SK-N-SH (cell line): ENCODE data around the gene MFSD8. TPM values are rescaled to one million over a fixed set of nuclear protein-coding genes. Genes with fewer than 3 reads are reported as not detected.

Source experiments
- CTCF ChIA-PET: fragments of 300-600, 350-600 bp; formaldehyde crosslinking; extraction: SDS; loops from one replicate; lab custom pipeline; 2021; lab: Yijun Ruan, JAX
- POLR2A ChIA-PET: fragments of 350-600 bp; sonication (Branson Sonifier 250); formaldehyde crosslinking; extraction: SDS; loops from one replicate; lab custom pipeline; 2020; ENCODE audit warnings: antibody characterized with exemption, inconsistent platforms; lab: Yijun Ruan, JAX
- DNase-seq: peaks from one replicate; pipeline ENCODE4 v3.0.0; 2012
- H2AFZ ChIP-seq: fragments of 200-600 bp; sonication (generic); 2 replicates; pipeline ENCODE4 v1.8.1; 2016; ENCODE audit warnings: antibody characterized with exemption, mild to moderate bottlenecking, low read depth
- H3F3A ChIP-seq: fragments of 200-600 bp; sonication (generic); replicated peaks from 2 replicates; pipeline ENCODE3; 2016; ENCODE audit warnings: antibody characterized with exemption, mild to moderate bottlenecking; ENCODE audit not compliant: insufficient read depth
- H3K27ac ChIP-seq, 2 experiments: fragments of 200-500 bp in 1 of 2; fragments of 200-600 bp in 1 of 2; sonication (Bioruptor generic) in 1 of 2; sonication (generic), shearing (Covaris generic) in 1 of 2; 2 replicates each; pipeline versions ENCODE4 v1.5.1 to v1.6.1; 2014 to 2016; ENCODE audit warnings: low read depth in 2 of 2, inconsistent platforms in 1 of 2, low read length in 1 of 2, mild to moderate bottlenecking in 1 of 2, mixed read lengths in 1 of 2
- H3K27me3 ChIP-seq: fragments of 200-600 bp; sonication (generic), shearing (Covaris generic); 2 replicates; pipeline ENCODE4 v1.6.1; 2016; ENCODE audit warnings: mixed run types; ENCODE audit not compliant: insufficient read depth
- H3K36me3 ChIP-seq, 2 experiments: fragments of 200-500 bp in 1 of 2; fragments of 200-600 bp in 1 of 2; sonication (Bioruptor generic) in 1 of 2; sonication (generic) in 1 of 2; replicated peaks in 1 of 2; 2 replicates each; pipeline versions ENCODE3 to v1.5.1; 2014 to 2016; ENCODE audit warnings: low read length in 1 of 2, mild to moderate bottlenecking in 1 of 2; ENCODE audit not compliant: insufficient read depth in 2 of 2, control insufficient read depth in 1 of 2
- H3K4me1 ChIP-seq, 2 experiments: fragments of 200-500 bp in 1 of 2; fragments of 200-600 bp in 1 of 2; sonication (Bioruptor generic) in 1 of 2; sonication (generic), shearing (Covaris generic) in 1 of 2; 2 replicates each; pipeline versions ENCODE4 v1.5.1 to v1.6.1; 2014 to 2016; ENCODE audit warnings: low read depth in 1 of 2, low read length in 1 of 2, mixed run types in 1 of 2; ENCODE audit not compliant: insufficient read depth in 2 of 2, control insufficient read depth in 1 of 2
- H3K4me2 ChIP-seq: fragments of 200-600 bp; sonication (generic), shearing (Covaris generic); 2 replicates; pipeline ENCODE4 v1.6.1; 2017; ENCODE audit warnings: mixed run types
- H3K4me3 ChIP-seq, 2 experiments: fragments of 200-500 bp in 1 of 2; fragments of 200-600 bp in 1 of 2; sonication (Bioruptor generic) in 1 of 2; sonication (generic), shearing (Covaris generic) in 1 of 2; 2 replicates each; pipeline versions ENCODE4 v1.5.1 to v1.8.1; 2014 to 2016; ENCODE audit warnings: low read depth in 2 of 2, inconsistent platforms in 1 of 2, low read length in 1 of 2, mild to moderate bottlenecking in 1 of 2, mixed read lengths in 1 of 2, moderate library complexity in 1 of 2
- H3K79me2 ChIP-seq: fragments of 200-600 bp; sonication (generic); 2 replicates; pipeline ENCODE4 v1.8.1; 2017; ENCODE audit warnings: mild to moderate bottlenecking; ENCODE audit not compliant: insufficient read depth
- H3K9ac ChIP-seq: fragments of 200-600 bp; sonication (generic); 2 replicates; pipeline ENCODE4 v1.6.1; 2017; ENCODE audit warnings: mixed run types
- H3K9me2 ChIP-seq: fragments of 200-600 bp; sonication (generic); 2 replicates; pipeline ENCODE4 v1.6.1; 2017; ENCODE audit warnings: mixed run types
- H3K9me3 ChIP-seq: fragments of 200-600 bp; sonication (generic); 2 replicates; pipeline ENCODE4 v1.6.1; 2017; ENCODE audit warnings: mixed run types, mild to moderate bottlenecking, moderate library complexity
- H4K20me1 ChIP-seq: fragments of 200-600 bp; sonication (generic); 2 replicates; pipeline ENCODE4 v1.6.1; 2017; ENCODE audit warnings: mild to moderate bottlenecking, mixed run types; ENCODE audit not compliant: insufficient read depth
- CTCF ChIP-seq: fragments of 200-600 bp; sonication (generic); IDR thresholded peaks from 2 replicates; pipeline ENCODE4 v1.6.1; 2017; ENCODE audit warnings: antibody characterized with exemption, mild to moderate bottlenecking, moderate library complexity
- ELF1 ChIP-seq: IDR thresholded peaks from 2 replicates; pipeline ENCODE4 v1.4.0; 2012
- EP300 ChIP-seq, 2 experiments: IDR thresholded peaks; 2 replicates each; pipeline versions ENCODE4 v1.4.0 to v1.6.1; 2012; ENCODE audit warnings: borderline replicate concordance in 1 of 2, low read depth in 1 of 2, low read length in 1 of 2
- FOSL2 ChIP-seq: IDR thresholded peaks from 2 replicates; pipeline ENCODE4 v1.4.0; 2012; ENCODE audit warnings: low read depth, mild to moderate bottlenecking, moderate library complexity, borderline replicate concordance
- FOXJ3 ChIP-seq: sonication (generic); formaldehyde crosslinking; IDR thresholded peaks from 2 replicates; pipeline ENCODE4 v1.5.1; 2020; ENCODE audit warnings: mild to moderate bottlenecking, missing genetic modification reagents
- FOXM1 ChIP-seq: IDR thresholded peaks from 2 replicates; pipeline ENCODE4 v1.4.0; 2012; ENCODE audit warnings: low read depth, mild to moderate bottlenecking
- GATA2 ChIP-seq: sonication (generic); formaldehyde crosslinking; IDR thresholded peaks from 2 replicates; pipeline ENCODE4 v1.5.0; 2020; ENCODE audit warnings: mild to moderate bottlenecking, missing genetic modification reagents
- JUND ChIP-seq: IDR thresholded peaks from 2 replicates; pipeline ENCODE4 v1.4.0; 2012
- MEF2A ChIP-seq: IDR thresholded peaks from 2 replicates; pipeline ENCODE4 v1.4.0; 2012; ENCODE audit warnings: low read depth, borderline replicate concordance
- NFIC ChIP-seq: IDR thresholded peaks from 2 replicates; pipeline ENCODE4 v1.4.0; 2012; ENCODE audit warnings: borderline replicate concordance
- NRF1 ChIP-seq: IDR thresholded peaks from 2 replicates; pipeline ENCODE4 v1.6.1; 2012; ENCODE audit warnings: low read depth, mild to moderate bottlenecking, low read length
- POLR2AphosphoS5 ChIP-seq: IDR thresholded peaks from 2 replicates; pipeline ENCODE4 v1.6.1; 2012; ENCODE audit warnings: low read depth, low read length
- RCOR1 ChIP-seq: fragments of 150-350 bp; IDR thresholded peaks from 2 replicates; pipeline ENCODE4 v1.6.1; 2017; ENCODE audit warnings: antibody characterized with exemption, low read length
- REST ChIP-seq: IDR thresholded peaks from 2 replicates; pipeline ENCODE4 v1.6.1; 2012; ENCODE audit warnings: mild to moderate bottlenecking, low read depth, low read length, moderate library complexity
- RFX5 ChIP-seq: IDR thresholded peaks from 2 replicates; pipeline ENCODE4 v1.6.1; 2012; ENCODE audit warnings: mild to moderate bottlenecking, improper control_type of control experiment, low read length
- SIN3A ChIP-seq: IDR thresholded peaks from 2 replicates; pipeline ENCODE4 v1.6.1; 2012; ENCODE audit warnings: low read depth, mild to moderate bottlenecking, low read length, moderate library complexity, borderline replicate concordance
- SMC3 ChIP-seq: IDR thresholded peaks from 2 replicates; pipeline ENCODE4 v1.6.1; 2012; ENCODE audit warnings: low read depth, low read length, improper control_type of control experiment
- TAF1 ChIP-seq: IDR thresholded peaks from 2 replicates; pipeline ENCODE4 v1.6.1; 2012; ENCODE audit warnings: low read depth, mild to moderate bottlenecking, low read length, moderate library complexity, borderline replicate concordance
- TCF12 ChIP-seq: IDR thresholded peaks from 2 replicates; pipeline ENCODE4 v1.4.0; 2012
- TEAD4 ChIP-seq: IDR thresholded peaks from 2 replicates; pipeline ENCODE4 v1.4.0; 2012; ENCODE audit warnings: mild to moderate bottlenecking, borderline replicate concordance; ENCODE audit not compliant: insufficient read depth
- ZBTB33 ChIP-seq: IDR thresholded peaks from 2 replicates; pipeline ENCODE4 v1.4.0; 2012; ENCODE audit warnings: low read depth, borderline replicate concordance
- WGBS: methylation state at CpG from one replicate; pipeline ENCODE4 v1.1.6; 2017; ENCODE audit warnings: low lambda C conversion rate; 5-methylcytosine and 5-hydroxymethylcytosine counted together
- polyA plus RNA-seq, 3 experiments: library from polyadenylated mRNA; depleted of rRNA; stranded (reverse); fragments of >200 nt; gene quantifications; 2 replicates each; pipeline ENCODE4 v1.2.3, GENCODE V29; 2012
- TF ChIP-seq, protein P1 (sequence below): IDR thresholded peaks from 2 replicates; pipeline ENCODE4; 2012

Gene MFSD8, protein sequence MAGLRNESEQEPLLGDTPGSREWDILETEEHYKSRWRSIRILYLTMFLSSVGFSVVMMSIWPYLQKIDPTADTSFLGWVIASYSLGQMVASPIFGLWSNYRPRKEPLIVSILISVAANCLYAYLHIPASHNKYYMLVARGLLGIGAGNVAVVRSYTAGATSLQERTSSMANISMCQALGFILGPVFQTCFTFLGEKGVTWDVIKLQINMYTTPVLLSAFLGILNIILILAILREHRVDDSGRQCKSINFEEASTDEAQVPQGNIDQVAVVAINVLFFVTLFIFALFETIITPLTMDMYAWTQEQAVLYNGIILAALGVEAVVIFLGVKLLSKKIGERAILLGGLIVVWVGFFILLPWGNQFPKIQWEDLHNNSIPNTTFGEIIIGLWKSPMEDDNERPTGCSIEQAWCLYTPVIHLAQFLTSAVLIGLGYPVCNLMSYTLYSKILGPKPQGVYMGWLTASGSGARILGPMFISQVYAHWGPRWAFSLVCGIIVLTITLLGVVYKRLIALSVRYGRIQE
- 7.5 and 12.8 TPM in 2 replicates for polyA plus RNA-seq (2012; rRNA removed)
- polyA plus RNA-seq (2012; cell fraction: cytosol; rRNA removed), result 6.9 and 7.2 TPM in 2 replicates
- 12.4 and 41.0 TPM in 2 replicates for polyA plus RNA-seq (2012; cell fraction: nucleus; rRNA removed)

- Histone ChIP-seq H3K27me3 (no peaks in the 10 kb centered on the region), H3K4me2 (peak within 1 kb of the TSS; percentile 90), H2AFZ (peak within 1 kb of the TSS; percentile 99), H3K9ac (peak within 1 kb of the TSS; percentile 88), H3K36me3 (peaks cover 3 to 9% of the 10 kb centered on the region in 2 experiments), H3K79me2 (peaks cover 82% of the 10 kb centered on the region), H3K9me2 (no peaks in the 10 kb centered on the region), H3F3A (peaks cover 5% of the 10 kb centered on the region), H3K4me3 (peak within 1 kb of the TSS; percentile 99), H3K27ac (peak within 1 kb of the TSS; percentile 87 to 90), H4K20me1 (no peaks in the 10 kb centered on the region), H3K9me3 (no peaks in the 10 kb centered on the region), H3K4me1 (peaks cover 0 to 3% of the 10 kb centered on the region in 2 experiments; a peak in 2 of 4 replicates)
- peak; percentile 95 for DNase-seq
- POLR2A ChIA-PET, result interaction anchor here (0.5 to 1.9 kb wide), 9 partner anchors 77 to 588 kb away, joined by 3 to 26 read pairs (median 3); partner anchors contain the start of genes HSPA4L, LARP1B and PLK4
- CTCF ChIA-PET, result interaction anchor here (0.9 to 1.8 kb wide), 9 partner anchors 20 to 183 kb away, joined by 3 to 7 read pairs (median 3); partner anchors contain the start of genes HSPA4L and PLK4
- WGBS, result 0% methylated on average over 10 of the region's 69 CpGs
- TF ChIP-seq TCF12 (no peak), TAF1 (peak; percentile 83; the same call in 1 of the 2 replicates), ELF1 (peak; percentile 75), CTCF (peak; percentile 59), GATA2 (CRISPR knock-in tag) (no peak), POLR2AphosphoS5 (peak; percentile 68; the same call in 1 of the 2 replicates), FOXJ3 (0 out of 2 replicates have a peak, but pooled peaks have one; percentile 6), NFIC (no peak), RCOR1 (peak; percentile 8; the same call in 1 of the 2 replicates), RFX5 (no peak), REST (no peak), FOXM1 (no peak), FOSL2 (no peak), TEAD4 (no peak), MEF2A (no peak), NRF1 (peak; percentile 87), SMC3 (no peak), SIN3A (peak; percentile 69; the same call in 1 of the 2 replicates), EP300 (IDR thresholded peaks at IDR 0.05; ENCODE audit: borderline replicate concordance in 1 of 2, low read depth in 1 of 2, low read length in 1 of 2) (no peak), ZBTB33 (peak; percentile 97), JUND (no peak; the same call in 1 of the 2 replicates)
- TF ChIP-seq, protein P1, sequence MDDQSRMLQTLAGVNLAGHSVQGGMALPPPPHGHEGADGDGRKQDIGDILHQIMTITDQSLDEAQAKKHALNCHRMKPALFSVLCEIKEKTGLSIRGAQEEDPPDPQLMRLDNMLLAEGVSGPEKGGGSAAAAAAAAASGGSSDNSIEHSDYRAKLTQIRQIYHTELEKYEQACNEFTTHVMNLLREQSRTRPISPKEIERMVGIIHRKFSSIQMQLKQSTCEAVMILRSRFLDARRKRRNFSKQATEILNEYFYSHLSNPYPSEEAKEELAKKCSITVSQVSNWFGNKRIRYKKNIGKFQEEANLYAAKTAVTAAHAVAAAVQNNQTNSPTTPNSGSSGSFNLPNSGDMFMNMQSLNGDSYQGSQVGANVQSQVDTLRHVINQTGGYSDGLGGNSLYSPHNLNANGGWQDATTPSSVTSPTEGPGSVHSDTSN, result no peak
These were observed at the start of gene MFSD8, which contains the start of gene ABHD18 for GRCh38 chr4:127965062-127965802. Gene MFSD8 (minus strand): TSS chr4:127965173. CDS start chr4:127965133, 40 bp downstream. Gene ABHD18 (plus strand): TSS chr4:127965406. CDS start chr4:127982956, 17,550 bp downstream.
